ENCODE measurements around the gene NKX2-1. TPM values are rescaled to one million over a fixed set of nuclear protein-coding genes. Genes with fewer than 3 reads are reported as not detected.
"Not testable (repeated sequence)": the region's sequence is repeated elsewhere in the genome, so short reads cannot be mapped to it uniquely, and the experiment has no call there.

Gene NKX2-1
- not detected for total RNA-seq
- long read RNA-seq = 0 reads

GRCh38 chr14:36519431-36520321 is at the start of gene NKX2-1:
TSS of gene NKX2-1 (minus strand) at chr14:36520232. CDS start at chr14:36520129, 103 bp downstream.
- ATAC-seq (no peak), DNase-seq (ENCODE audit: missing footprints) (no peak)
- intact Hi-C loops (cut with DNase I) = no loop called here

- DNase-seq (ENCODE audit: missing footprints) = no peak
- intact Hi-C loops (cut with DNase I) = loop anchor here (10.0 kb wide), 1 partner anchor 598 kb away; no protein-coding TSS in a partner anchor
- ATAC-seq = no peak
These were observed 36.9 kb upstream of the NKX2-1 start for GRCh38 chr14:36556811-36557433.

GRCh38 chr14:36555998-36556743 is 36.1 kb upstream of the NKX2-1 start:
- intact Hi-C loops (cut with DNase I) = loop anchor here (10.0 kb wide), 1 partner anchor 599 kb away; no protein-coding TSS in a partner anchor
- ATAC-seq (no peak), DNase-seq (ENCODE audit: missing footprints) (no peak)

- ATAC-seq (no peak), DNase-seq (ENCODE audit: missing footprints) (no peak)
- intact Hi-C loops (cut with DNase I) = loop anchor here (2.0 to 10.0 kb wide), 2 partner anchors 389 to 601 kb away; no protein-coding TSS in a partner anchor
These were observed 33.7 kb upstream of the NKX2-1 start for GRCh38 chr14:36553656-36554260.

GRCh38 chr14:36550899-36551298 is 30.9 kb upstream of the NKX2-1 start:
- DNase-seq (ENCODE audit: missing footprints) (no peak), ATAC-seq (no peak)
- intact Hi-C loops (cut with DNase I) = loop anchor here (10.0 kb wide), 1 partner anchor 604 kb away; no protein-coding TSS in a partner anchor

GRCh38 chr14:36544280-36544679 is 24.2 kb upstream of the NKX2-1 start:
- ATAC-seq; DNase-seq (ENCODE audit: missing footprints); intact Hi-C loops (cut with DNase I): not testable (repeated sequence)

- ATAC-seq = no peak
- intact Hi-C loops (cut with DNase I) = no loop called here
- no peak for DNase-seq (ENCODE audit: missing footprints)
These were observed 18.0 kb upstream of the NKX2-1 start for GRCh38 chr14:36538051-36538450.

- ATAC-seq (no peak), DNase-seq (ENCODE audit: missing footprints) (no peak)
- intact Hi-C loops (cut with DNase I) = no loop called here
These were observed 9.0 kb upstream of the NKX2-1 start for GRCh38 chr14:36529062-36529461.

GRCh38 chr14:36525746-36526099 is 5.7 kb upstream of the NKX2-1 start:
- DNase-seq (ENCODE audit: missing footprints) (no peak), ATAC-seq (no peak)
- intact Hi-C loops (cut with DNase I) = no loop called here

- DNase-seq (ENCODE audit: missing footprints) (no peak), ATAC-seq (no peak)
- intact Hi-C loops (cut with DNase I) = no loop called here
These were observed 5.1 kb upstream of the NKX2-1 start for GRCh38 chr14:36524874-36525745.

GRCh38 chr14:36524220-36524837 is 4.3 kb upstream of the NKX2-1 start:
- intact Hi-C loops (cut with DNase I) = no loop called here
- DNase-seq (ENCODE audit: missing footprints) (no peak), ATAC-seq (no peak)

- ATAC-seq = no peak
- DNase-seq (ENCODE audit: missing footprints) = no peak
- intact Hi-C loops (cut with DNase I) = no loop called here
These were observed 3.1 kb upstream of the NKX2-1 start for GRCh38 chr14:36522972-36523715.

- intact Hi-C loops (cut with DNase I) = no loop called here
- DNase-seq (ENCODE audit: missing footprints) (no peak), ATAC-seq (no peak)
These were observed 2.4 kb upstream of the NKX2-1 start for GRCh38 chr14:36522347-36522971.

- intact Hi-C loops (cut with DNase I) = no loop called here
- DNase-seq (ENCODE audit: missing footprints) (no peak), ATAC-seq (no peak)
These were observed 1.7 kb upstream of the NKX2-1 start for GRCh38 chr14:36521598-36522345.

GRCh38 chr14:36520601-36521525 is 831 bp upstream of the NKX2-1 start:
- no peak for DNase-seq (ENCODE audit: missing footprints)
- intact Hi-C loops (cut with DNase I) = no loop called here
- no peak for ATAC-seq
